WTC11 (cell line): ENCODE results near the gene FBXL7. TPM values are rescaled to one million over a fixed set of nuclear protein-coding genes. Genes with fewer than 3 reads are reported as not detected.

Experiments used
- ATAC-seq: fragments of 200-7000 bp; cut with Tn5 transposase; 2 replicates; pipeline ENCODE4 v1.10.0; 2021; ENCODE audit warnings: mild to moderate bottlenecking, moderate library complexity
- CTCF ChIA-PET: fragments of 300-600 bp; sonication (Branson Sonifier 250); formaldehyde crosslinking; loops from one replicate; lab custom pipeline; 2021; ENCODE audit warnings: antibody characterized with exemption; lab: Charles Lee
- POLR2A ChIA-PET: fragments of 350-600 bp; sonication (Branson Sonifier 250); formaldehyde crosslinking; loops from one replicate; lab custom pipeline; 2021; ENCODE audit warnings: antibody characterized with exemption; lab: Charles Lee
- DNase-seq: peaks from one replicate; pipeline ENCODE4 v3.0.0; 2021; ENCODE audit warnings: low spot score
- H3K27ac Mint-ChIP-seq: 2 replicates; pipeline ENCODE4 v1.8.0; 2021; ENCODE audit warnings: mixed read lengths
- H3K27me3 Mint-ChIP-seq: 2 replicates; pipeline ENCODE4 v1.8.0; 2021; ENCODE audit warnings: low read depth, mild to moderate bottlenecking, moderate library complexity, mixed read lengths
- H3K36me3 Mint-ChIP-seq: 2 replicates; pipeline ENCODE4 v1.8.0; 2021; ENCODE audit warnings: mixed read lengths
- H3K4me1 Mint-ChIP-seq: 2 replicates; pipeline ENCODE4 v1.8.0; 2022; ENCODE audit warnings: mixed read lengths
- H3K4me3 Mint-ChIP-seq: 2 replicates; pipeline ENCODE4 v1.8.0; 2021; ENCODE audit warnings: mild to moderate bottlenecking, moderate library complexity, mixed read lengths
- H3K9me3 Mint-ChIP-seq: 2 replicates; pipeline ENCODE4 v1.8.0; 2021; ENCODE audit warnings: mixed read lengths
- CBFB ChIP-seq: sonication (generic); formaldehyde crosslinking; IDR thresholded peaks from 2 replicates; pipeline ENCODE4 v1.8.1; 2022; ENCODE audit warnings: mild to moderate bottlenecking, low read depth, missing genetic modification reagents
- FOXK1 ChIP-seq: sonication (generic); formaldehyde crosslinking; IDR thresholded peaks from 2 replicates; pipeline ENCODE4 v1.8.0; 2022; ENCODE audit warnings: mild to moderate bottlenecking, moderate library complexity, missing genetic modification reagents
- GTF2I ChIP-seq: fragments of 250-450 bp; sonication (Bioruptor Pico); conservative IDR thresholded peaks from 2 replicates; pipeline ENCODE4 v1.4.0; 2021; ENCODE audit warnings: mild to moderate bottlenecking
- SP1 ChIP-seq: sonication (generic); formaldehyde crosslinking; conservative IDR thresholded peaks from 2 replicates; pipeline ENCODE4 v1.8.1; 2022; ENCODE audit warnings: missing genetic modification reagents
- TCF7 ChIP-seq: sonication (generic); formaldehyde crosslinking; IDR thresholded peaks from 2 replicates; pipeline ENCODE4 v1.8.0; 2022; ENCODE audit warnings: mild to moderate bottlenecking, low read depth, missing genetic modification reagents, moderate library complexity
- TEAD1 ChIP-seq: sonication (generic); formaldehyde crosslinking; IDR thresholded peaks from 2 replicates; pipeline ENCODE4 v1.8.0; 2022; ENCODE audit warnings: mild to moderate bottlenecking, missing genetic modification reagents
- TEAD4 ChIP-seq: sonication (generic); formaldehyde crosslinking; IDR thresholded peaks from 2 replicates; pipeline ENCODE4 v1.8.0; 2022; ENCODE audit warnings: mild to moderate bottlenecking, missing genetic modification reagents
- ZNF121 ChIP-seq: sonication (generic); formaldehyde crosslinking; IDR thresholded peaks from 2 replicates; pipeline ENCODE4 v1.8.0; 2023; ENCODE audit warnings: missing genetic modification reagents
- ZNF423 ChIP-seq: fragments of 250-450 bp; sonication (Bioruptor Pico); IDR thresholded peaks from 2 replicates; pipeline ENCODE4 v2.1.2; 2022; ENCODE audit warnings: mild to moderate bottlenecking, moderate library complexity
- total RNA-seq: library from RNA; stranded (reverse); gene quantifications from 3 replicates; pipeline ENCODE4 v1.2.3, GENCODE V29; 2021
- TF ChIP-seq, protein P1 (sequence below): sonication (generic); formaldehyde crosslinking; conservative IDR thresholded peaks from 2 replicates; pipeline ENCODE4 v1.8.1; 2023; ENCODE audit warnings: mild to moderate bottlenecking, low read depth, missing genetic modification reagents, moderate library complexity
- TF ChIP-seq, protein P2 (sequence below): sonication (generic); formaldehyde crosslinking; IDR thresholded peaks from 2 replicates; pipeline ENCODE4 v1.8.1; 2023; ENCODE audit warnings: mild to moderate bottlenecking, missing genetic modification reagents
- TF ChIP-seq, protein P3 (sequence below): sonication (generic); formaldehyde crosslinking; IDR thresholded peaks from 2 replicates; pipeline ENCODE4 v1.8.1; 2022; ENCODE audit warnings: low read depth, missing genetic modification reagents, borderline replicate concordance
- TF ChIP-seq, protein P4 (sequence below): sonication (generic); formaldehyde crosslinking; IDR thresholded peaks from 2 replicates; pipeline ENCODE4 v1.8.1; 2022; ENCODE audit warnings: missing genetic modification reagents, borderline replicate concordance

The FBXL7 gene
- total RNA-seq, 1 experiment from 2014 or later, result 13.8 TPM

DNA sequence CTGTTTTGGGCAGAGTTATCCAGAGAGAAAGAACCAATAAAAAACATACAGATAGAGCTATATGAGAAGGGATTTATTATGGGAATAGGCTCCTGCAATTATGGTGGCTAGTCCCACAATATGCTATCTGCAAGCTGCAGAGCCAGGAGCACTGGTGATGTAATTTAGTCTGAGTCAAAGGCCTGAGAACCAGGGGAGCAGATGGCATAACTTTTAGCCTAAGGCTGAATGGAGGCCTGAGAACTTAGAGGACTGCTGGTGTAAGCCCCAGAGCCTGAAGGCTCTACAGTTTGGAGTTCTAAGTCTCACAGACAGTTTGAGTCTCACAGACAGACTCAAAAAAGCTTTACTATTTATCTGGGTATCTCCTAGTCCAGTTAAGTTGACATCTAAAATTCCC lies 263.8 kb downstream of the FBXL7 start (continued):
- TF ChIP-seq, protein P1, sequence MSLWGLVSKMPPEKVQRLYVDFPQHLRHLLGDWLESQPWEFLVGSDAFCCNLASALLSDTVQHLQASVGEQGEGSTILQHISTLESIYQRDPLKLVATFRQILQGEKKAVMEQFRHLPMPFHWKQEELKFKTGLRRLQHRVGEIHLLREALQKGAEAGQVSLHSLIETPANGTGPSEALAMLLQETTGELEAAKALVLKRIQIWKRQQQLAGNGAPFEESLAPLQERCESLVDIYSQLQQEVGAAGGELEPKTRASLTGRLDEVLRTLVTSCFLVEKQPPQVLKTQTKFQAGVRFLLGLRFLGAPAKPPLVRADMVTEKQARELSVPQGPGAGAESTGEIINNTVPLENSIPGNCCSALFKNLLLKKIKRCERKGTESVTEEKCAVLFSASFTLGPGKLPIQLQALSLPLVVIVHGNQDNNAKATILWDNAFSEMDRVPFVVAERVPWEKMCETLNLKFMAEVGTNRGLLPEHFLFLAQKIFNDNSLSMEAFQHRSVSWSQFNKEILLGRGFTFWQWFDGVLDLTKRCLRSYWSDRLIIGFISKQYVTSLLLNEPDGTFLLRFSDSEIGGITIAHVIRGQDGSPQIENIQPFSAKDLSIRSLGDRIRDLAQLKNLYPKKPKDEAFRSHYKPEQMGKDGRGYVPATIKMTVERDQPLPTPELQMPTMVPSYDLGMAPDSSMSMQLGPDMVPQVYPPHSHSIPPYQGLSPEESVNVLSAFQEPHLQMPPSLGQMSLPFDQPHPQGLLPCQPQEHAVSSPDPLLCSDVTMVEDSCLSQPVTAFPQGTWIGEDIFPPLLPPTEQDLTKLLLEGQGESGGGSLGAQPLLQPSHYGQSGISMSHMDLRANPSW (CRISPR knock-in tag), result no peak

DNA sequence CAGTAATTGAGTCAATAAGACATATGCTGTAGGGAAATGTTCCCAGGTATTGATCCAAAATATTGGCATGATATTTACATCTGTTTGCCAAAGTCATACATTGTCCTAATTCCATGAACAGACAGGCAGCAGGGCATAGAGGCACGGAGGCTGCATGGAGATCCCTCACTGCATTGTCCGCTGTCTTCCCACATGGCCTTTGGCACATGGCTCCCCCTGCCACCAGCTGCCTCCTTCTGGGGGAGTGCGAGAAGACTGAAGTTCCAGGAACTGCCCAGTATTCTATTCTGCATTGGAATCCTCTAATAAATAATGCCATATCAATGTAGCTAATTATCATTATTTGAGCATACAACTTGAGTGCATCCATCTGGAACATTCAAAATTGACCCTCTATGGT lies 269.0 kb downstream of the FBXL7 start:
- Mint-ChIP-seq H3K36me3 (no peaks in the 10 kb centered on the region), H3K9me3 (no peaks in the 10 kb centered on the region), H3K4me1 (peaks cover 8% of the 10 kb centered on the region), H3K27me3 (no peaks in the 10 kb centered on the region), H3K27ac (no peak overlapping the region), H3K4me3 (no peak overlapping the region)
- CTCF ChIA-PET, result no interaction called here
- POLR2A ChIA-PET, result no interaction called here
- TF ChIP-seq GTF2I, result no peak
- ATAC-seq, result no peak
- no peak for DNase-seq

DNA sequence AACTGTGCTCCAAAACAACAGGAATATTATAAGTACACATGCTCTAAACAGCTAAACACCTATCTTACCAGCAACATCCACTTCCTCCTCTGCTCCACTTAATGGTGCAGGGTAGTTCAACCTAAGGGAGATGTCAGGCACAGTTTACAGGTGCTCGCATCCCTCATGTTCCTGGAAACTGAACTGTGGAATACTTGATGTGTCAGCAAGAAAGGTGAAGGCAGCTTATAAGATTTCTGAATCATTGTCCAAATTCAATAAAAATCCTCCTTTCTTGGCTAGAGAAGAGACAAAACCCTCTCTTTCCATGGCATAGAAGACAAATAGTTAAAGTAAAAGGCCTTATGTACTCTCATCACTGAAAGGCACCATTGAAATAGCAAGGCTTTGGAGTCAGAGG lies 272.2 kb downstream of the FBXL7 start:
- ChIA-PET CTCF (no interaction called here), POLR2A (no interaction called here)
- Mint-ChIP-seq H3K27me3 (no peaks in the 10 kb centered on the region), H3K36me3 (no peaks in the 10 kb centered on the region), H3K4me3 (no peak overlapping the region), H3K9me3 (no peaks in the 10 kb centered on the region), H3K27ac (no peak overlapping the region), H3K4me1 (peaks cover 1% of the 10 kb centered on the region)
- ATAC-seq (no peak), DNase-seq (no peak)
- TF ChIP-seq, protein P1 (CRISPR knock-in tag), result no peak
- TF ChIP-seq, protein P2, sequence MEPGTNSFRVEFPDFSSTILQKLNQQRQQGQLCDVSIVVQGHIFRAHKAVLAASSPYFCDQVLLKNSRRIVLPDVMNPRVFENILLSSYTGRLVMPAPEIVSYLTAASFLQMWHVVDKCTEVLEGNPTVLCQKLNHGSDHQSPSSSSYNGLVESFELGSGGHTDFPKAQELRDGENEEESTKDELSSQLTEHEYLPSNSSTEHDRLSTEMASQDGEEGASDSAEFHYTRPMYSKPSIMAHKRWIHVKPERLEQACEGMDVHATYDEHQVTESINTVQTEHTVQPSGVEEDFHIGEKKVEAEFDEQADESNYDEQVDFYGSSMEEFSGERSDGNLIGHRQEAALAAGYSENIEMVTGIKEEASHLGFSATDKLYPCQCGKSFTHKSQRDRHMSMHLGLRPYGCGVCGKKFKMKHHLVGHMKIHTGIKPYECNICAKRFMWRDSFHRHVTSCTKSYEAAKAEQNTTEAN (CRISPR knock-in tag), result no peak
- TF ChIP-seq CBFB (CRISPR knock-in tag) (no peak), ZNF121 (CRISPR knock-in tag) (no peak), FOXK1 (CRISPR knock-in tag) (no peak), SP1 (CRISPR knock-in tag) (no peak), TEAD1 (CRISPR knock-in tag) (no peak), TCF7 (no peak), TEAD4 (CRISPR knock-in tag) (no peak)
- TF ChIP-seq, protein P3, sequence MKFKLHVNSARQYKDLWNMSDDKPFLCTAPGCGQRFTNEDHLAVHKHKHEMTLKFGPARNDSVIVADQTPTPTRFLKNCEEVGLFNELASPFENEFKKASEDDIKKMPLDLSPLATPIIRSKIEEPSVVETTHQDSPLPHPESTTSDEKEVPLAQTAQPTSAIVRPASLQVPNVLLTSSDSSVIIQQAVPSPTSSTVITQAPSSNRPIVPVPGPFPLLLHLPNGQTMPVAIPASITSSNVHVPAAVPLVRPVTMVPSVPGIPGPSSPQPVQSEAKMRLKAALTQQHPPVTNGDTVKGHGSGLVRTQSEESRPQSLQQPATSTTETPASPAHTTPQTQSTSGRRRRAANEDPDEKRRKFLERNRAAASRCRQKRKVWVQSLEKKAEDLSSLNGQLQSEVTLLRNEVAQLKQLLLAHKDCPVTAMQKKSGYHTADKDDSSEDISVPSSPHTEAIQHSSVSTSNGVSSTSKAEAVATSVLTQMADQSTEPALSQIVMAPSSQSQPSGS (CRISPR knock-in tag), result no peak

DNA sequence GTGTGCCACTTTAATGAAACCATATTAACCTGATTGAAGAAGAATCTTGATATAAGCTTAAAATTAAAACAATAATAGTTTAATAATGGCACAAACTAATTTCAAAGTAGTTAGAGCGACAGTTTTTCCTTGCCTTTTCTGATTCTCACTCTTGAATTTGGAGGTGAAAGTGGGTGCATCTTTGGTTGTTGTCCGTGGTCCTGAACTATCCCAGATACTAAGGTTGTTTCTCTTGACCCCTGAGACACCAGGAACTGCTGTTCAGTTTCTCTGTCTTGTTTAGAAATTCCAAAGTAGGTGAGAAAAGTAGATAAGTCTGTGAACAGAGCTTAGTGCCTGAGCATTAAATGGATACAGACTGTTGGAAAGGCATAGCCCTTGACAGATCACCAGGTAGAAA lies 274.7 kb downstream of the FBXL7 start:
- no peaks in the 10 kb centered on the region for H3K9me3 Mint-ChIP-seq
- H3K4me3 Mint-ChIP-seq, result no peak overlapping the region
- no peaks in the 10 kb centered on the region for H3K27me3 Mint-ChIP-seq
- ATAC-seq, result no peak
- no peaks in the 10 kb centered on the region for H3K36me3 Mint-ChIP-seq
- ChIA-PET POLR2A (no interaction called here), CTCF (no interaction called here)
- H3K27ac Mint-ChIP-seq, result no peak overlapping the region
- no peak for DNase-seq
- H3K4me1 Mint-ChIP-seq, result no peaks in the 10 kb centered on the region
- no peak for TF ChIP-seq ZNF423 (CRISPR knock-in tag)
- TF ChIP-seq, protein P4, sequence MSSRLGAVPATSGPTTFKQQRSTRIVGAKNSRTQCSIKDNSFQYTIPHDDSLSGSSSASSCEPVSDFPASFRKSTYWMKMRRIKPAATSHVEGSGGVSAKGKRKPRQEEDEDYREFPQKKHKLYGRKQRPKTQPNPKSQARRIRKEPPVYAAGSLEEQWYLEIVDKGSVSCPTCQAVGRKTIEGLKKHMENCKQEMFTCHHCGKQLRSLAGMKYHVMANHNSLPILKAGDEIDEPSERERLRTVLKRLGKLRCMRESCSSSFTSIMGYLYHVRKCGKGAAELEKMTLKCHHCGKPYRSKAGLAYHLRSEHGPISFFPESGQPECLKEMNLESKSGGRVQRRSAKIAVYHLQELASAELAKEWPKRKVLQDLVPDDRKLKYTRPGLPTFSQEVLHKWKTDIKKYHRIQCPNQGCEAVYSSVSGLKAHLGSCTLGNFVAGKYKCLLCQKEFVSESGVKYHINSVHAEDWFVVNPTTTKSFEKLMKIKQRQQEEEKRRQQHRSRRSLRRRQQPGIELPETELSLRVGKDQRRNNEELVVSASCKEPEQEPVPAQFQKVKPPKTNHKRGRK (CRISPR knock-in tag), result 0 out of 2 replicates have a peak, but pooled peaks have one; percentile 25
